ENCODE data around the gene DNAH6. TPM values are rescaled to one million over a fixed set of nuclear protein-coding genes. Genes with fewer than 3 reads are reported as not detected.

Gene DNAH6
- total and polyA plus RNA-seq, 2 of the 8 experiments (the other 6 are each of a cell fraction or from before 2014, with no cell fraction given): 0.06 to 0.43 TPM

DNA sequence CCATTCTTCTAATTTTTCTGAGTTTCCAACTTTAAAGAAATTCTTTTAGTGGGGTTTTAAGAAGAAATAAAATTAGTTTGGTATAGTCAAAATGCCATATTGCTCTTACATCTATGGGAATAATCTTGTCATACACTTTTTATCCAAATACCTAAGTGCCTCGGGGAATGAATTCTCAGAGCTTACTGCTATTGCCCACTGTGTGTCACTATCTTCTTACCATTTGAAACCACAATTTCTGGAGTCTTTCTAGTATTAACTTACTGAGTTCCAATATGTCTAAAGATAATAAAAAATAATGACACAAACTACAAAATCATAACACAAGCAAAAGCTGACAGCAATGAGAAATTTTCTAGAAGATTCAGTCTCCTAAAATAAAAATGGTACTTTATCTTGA is 23.7 kb upstream of the DNAH6 start:
- no peaks in the 10 kb centered on the region for H3K23me2 ChIP-seq (ENCODE audit: low read depth, low read length)
- no peak overlapping the region for H3K14ac ChIP-seq (ENCODE audit: insufficient read length)
- H2BK15ac ChIP-seq (ENCODE audit: low read length): no peak overlapping the region
- H3K27me3 ChIP-seq (replicated peaks in 1 of 4; ENCODE audit: control insufficient read depth in 3 of 4, extremely low read depth in 1 of 4, insufficient read depth in 3 of 4, low read length in 3 of 4): no peaks in the 10 kb centered on the region; a peak in 1 of 7 replicates
- no peak overlapping the region for H3K27ac ChIP-seq (ENCODE audit: low read depth, low read length)
- H3K18ac ChIP-seq (ENCODE audit: extremely low read depth, low read length): no peak overlapping the region
- DNase-seq (ENCODE audit: low read depth in 1 of 2, low spot score in 2 of 2): no peak
- H2BK5ac ChIP-seq (ENCODE audit: low read depth, low read length): no peak overlapping the region
- TF ChIP-seq, protein P1, sequence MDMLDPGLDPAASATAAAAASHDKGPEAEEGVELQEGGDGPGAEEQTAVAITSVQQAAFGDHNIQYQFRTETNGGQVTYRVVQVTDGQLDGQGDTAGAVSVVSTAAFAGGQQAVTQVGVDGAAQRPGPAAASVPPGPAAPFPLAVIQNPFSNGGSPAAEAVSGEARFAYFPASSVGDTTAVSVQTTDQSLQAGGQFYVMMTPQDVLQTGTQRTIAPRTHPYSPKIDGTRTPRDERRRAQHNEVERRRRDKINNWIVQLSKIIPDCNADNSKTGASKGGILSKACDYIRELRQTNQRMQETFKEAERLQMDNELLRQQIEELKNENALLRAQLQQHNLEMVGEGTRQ (IDR thresholded peaks at IDR 0.05; ENCODE audit: low read length): no peak
- peak; percentile 39 to 49 for TF ChIP-seq RAD21 (IDR thresholded peaks at IDR 0.05 in 1 of 2, conservative IDR thresholded peaks at IDR 0.05 in 1 of 2; ENCODE audit: low read depth in 2 of 2, low read length in 2 of 2)
- no peak for FAIRE-seq
- no peaks in the 10 kb centered on the region for H3K9me3 ChIP-seq (ENCODE audit: insufficient read depth in 2 of 2, low read depth in 1 of 2, low read length in 1 of 2)
- H3K4me1 ChIP-seq (replicated peaks in 1 of 4; ENCODE audit: control insufficient read depth in 3 of 4, insufficient read depth in 4 of 4, low read length in 3 of 4): no peaks in the 10 kb centered on the region
- H2BK20ac ChIP-seq (ENCODE audit: low read length): no peak overlapping the region
- H3K4me2 ChIP-seq (ENCODE audit: insufficient read depth in 1 of 2, low read depth in 2 of 2, low read length in 2 of 2): no peak overlapping the region
- CTCF ChIA-PET (ENCODE audit: partially characterized antibody): interaction anchor here (1.3 to 2.1 kb wide), 3 partner anchors 22 to 138 kb away, joined by 3 to 11 read pairs (median 4); no protein-coding TSS in a partner anchor
- no peaks in the 10 kb centered on the region for H3K36me3 ChIP-seq (ENCODE audit: control insufficient read depth in 2 of 4, insufficient read depth in 4 of 4, low read length in 3 of 4)
- no peaks in the 10 kb centered on the region for H3K79me1 ChIP-seq (ENCODE audit: low read depth, low read length)
- no peak overlapping the region for H3K56ac ChIP-seq (replicated peaks; ENCODE audit: insufficient read length, low read depth, low read length)
- H4K8ac ChIP-seq (ENCODE audit: extremely low read depth, insufficient read depth, low read length): no peak overlapping the region
- WGBS, 2 experiments (ENCODE audit: extremely low coverage in 1 of 2, insufficient coverage in 1 of 2, insufficient read length in 1 of 2, insufficient replicate concordance in 2 of 2, low coverage in 1 of 2, low lambda C conversion rate in 2 of 2, missing lambda C conversion rate in 1 of 2): 86% methylated on average over 1 of the region's 1 CpG; no CpG with 5 or more reads in 1 of the 2 experiments
- POLR2A ChIA-PET (ENCODE audit: partially characterized antibody): no interaction called here
- H4K5ac ChIP-seq (ENCODE audit: insufficient read length, low read depth, low read length): no peak overlapping the region
- H3K9ac ChIP-seq (replicated peaks in 1 of 4; ENCODE audit: extremely low read depth in 1 of 4, low read depth in 3 of 4, low read length in 3 of 4): no peak overlapping the region
- H3K23ac ChIP-seq (ENCODE audit: insufficient read length): no peak overlapping the region
- H2AK5ac ChIP-seq (ENCODE audit: low read depth, low read length): no peak overlapping the region
- H4K20me1 ChIP-seq (replicated peaks in 1 of 2; ENCODE audit: control insufficient read depth in 1 of 2, insufficient read depth in 2 of 2, low read length in 2 of 2): no peaks in the 10 kb centered on the region
- no peaks in the 10 kb centered on the region for H3K79me2 ChIP-seq (ENCODE audit: control insufficient read depth in 1 of 2, insufficient read depth in 2 of 2, low read length in 2 of 2)
- H3K4me3 ChIP-seq (ENCODE audit: extremely low read depth in 1 of 4, insufficient read depth in 2 of 4, low read depth in 3 of 4, low read length in 4 of 4): no peak overlapping the region
- no peak overlapping the region for H2BK120ac ChIP-seq (replicated peaks; ENCODE audit: low read depth, low read length)
- no peak overlapping the region for H2BK12ac ChIP-seq (ENCODE audit: low read depth, low read length)
- no peak overlapping the region for H3K4ac ChIP-seq (replicated peaks; ENCODE audit: insufficient read length, low read depth, low read length)
- no peak overlapping the region for H4K91ac ChIP-seq (replicated peaks; ENCODE audit: insufficient read length, low read length)
- H2AFZ ChIP-seq (ENCODE audit: low read length): no peak overlapping the region
